Thymus (tissue), 11 donors: ENCODE results near the gene PAIP2. TPM values are rescaled to one million over a fixed set of nuclear protein-coding genes. Genes with fewer than 3 reads are reported as not detected.

Experiments used
- DNase-seq, 9 donors: peaks; one replicate each; pipeline ENCODE4 v3.0.0-alpha.2; 2013; ENCODE audit warnings: low spot score in 9 of 9, low read depth in 6 of 9, missing footprints in 1 of 9
- H3K27ac ChIP-seq, 2 donors: one replicate each; pipeline ENCODE4 v1.5.1; 2013; ENCODE audit warnings: control low read depth in 1 of 2, low read depth in 1 of 2, low read length in 1 of 2, mild to moderate bottlenecking in 1 of 2, moderate library complexity in 1 of 2
- H3K27me3 ChIP-seq, 2 donors: one replicate each; pipeline ENCODE4 v1.5.1; 2013; ENCODE audit warnings: low read length in 1 of 2; ENCODE audit not compliant: control insufficient read depth in 2 of 2, insufficient read depth in 1 of 2
- H3K36me3 ChIP-seq, 2 donors: one replicate each; pipeline ENCODE4 v1.5.1; 2013; ENCODE audit warnings: low read length in 1 of 2, mild to moderate bottlenecking in 1 of 2, moderate library complexity in 1 of 2; ENCODE audit not compliant: control insufficient read depth in 2 of 2, insufficient read depth in 2 of 2
- H3K4me1 ChIP-seq, 2 donors: one replicate each; pipeline ENCODE4 v1.5.1; 2013; ENCODE audit warnings: low read length in 2 of 2; ENCODE audit not compliant: control insufficient read depth in 2 of 2, insufficient read depth in 2 of 2
- H3K4me3 ChIP-seq, 2 donors: one replicate each; pipeline ENCODE4 v1.5.1; 2013; ENCODE audit warnings: low read length in 2 of 2, control low read depth in 1 of 2, mild to moderate bottlenecking in 1 of 2
- H3K9me3 ChIP-seq, 2 donors: one replicate each; pipeline ENCODE4 v1.5.1; 2013; ENCODE audit warnings: low read length in 1 of 2, mild to moderate bottlenecking in 1 of 2; ENCODE audit not compliant: control insufficient read depth in 2 of 2, insufficient read depth in 1 of 2
- WGBS: extraction: QIAGEN DNeasy Blood & Tissue Kit; methylation state at CpG from one replicate; pipeline ENCODE4 v1.1.7; 2013; 5-methylcytosine and 5-hydroxymethylcytosine counted together
- polyA plus RNA-seq: library from polyadenylated mRNA; stranded (reverse); fragments of 200-250 nt; gene quantifications from one replicate; pipeline ENCODE4 v1.2.3, GENCODE V29; 2013
- total RNA-seq: library from RNA; stranded (reverse); fragments of 120-200 nt; gene quantifications from one replicate; pipeline ENCODE4 v1.2.4, GENCODE V29; 2013
- donor health status: healthy.

Gene PAIP2
- total and polyA plus RNA-seq, 2 donors: 108 to 155 TPM

DNA sequence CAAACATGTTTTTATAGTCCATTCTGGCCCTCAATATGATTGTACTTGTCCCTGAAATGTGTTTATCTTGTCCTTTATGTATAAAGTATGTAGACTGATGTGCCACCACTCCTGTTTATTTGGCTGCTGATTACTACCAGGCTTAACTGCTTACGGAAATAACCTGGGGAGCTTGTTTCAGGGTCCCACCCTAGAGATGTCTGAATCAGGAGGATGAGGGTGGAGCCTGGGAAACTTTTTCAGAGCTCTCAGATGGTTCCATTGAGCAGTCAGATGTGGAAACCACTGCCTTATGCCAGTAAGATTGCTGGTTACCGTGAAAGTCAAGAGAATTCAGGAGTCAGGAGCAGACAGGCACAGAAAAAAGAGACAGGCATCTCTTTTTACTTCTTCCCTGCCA is 22.3 kb downstream of the PAIP2 start:
- no peaks in the 10 kb centered on the region for H3K9me3 ChIP-seq
- no peaks in the 10 kb centered on the region for H3K27me3 ChIP-seq
- H3K27ac ChIP-seq: no peak overlapping the region
- H3K4me1 ChIP-seq: no peaks in the 10 kb centered on the region
- H3K4me3 ChIP-seq: no peak overlapping the region
- peaks cover 51 to 67% of the 10 kb centered on the region in 2 donors for H3K36me3 ChIP-seq
- WGBS: 99% methylated on average over 2 of the region's 2 CpGs
- no peak for DNase-seq

DNA sequence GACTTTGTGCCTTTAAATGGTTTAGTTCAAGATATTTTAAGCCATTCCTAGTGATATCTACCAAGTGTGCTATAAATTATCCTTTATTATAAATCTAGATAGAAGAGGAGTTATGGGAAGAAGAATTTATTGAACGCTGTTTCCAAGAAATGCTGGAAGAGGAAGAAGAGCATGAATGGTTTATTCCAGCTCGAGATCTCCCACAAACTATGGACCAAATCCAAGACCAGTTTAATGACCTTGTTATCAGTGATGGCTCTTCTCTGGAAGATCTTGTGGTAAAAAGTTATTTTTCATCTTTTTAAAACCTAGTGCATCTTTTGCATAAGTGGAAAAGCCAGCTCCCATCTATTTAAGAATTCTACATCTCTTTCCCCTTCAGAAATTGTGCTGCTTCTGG is 22.8 kb downstream of the PAIP2 start:
- Histone ChIP-seq H3K36me3 (peaks cover 53 to 71% of the 10 kb centered on the region in 2 donors), H3K9me3 (no peaks in the 10 kb centered on the region), H3K4me1 (no peaks in the 10 kb centered on the region), H3K27ac (no peak overlapping the region), H3K4me3 (no peak overlapping the region), H3K27me3 (no peaks in the 10 kb centered on the region)
- no peak for DNase-seq
- over 99% methylated on average over 2 of the region's 2 CpGs for WGBS

DNA sequence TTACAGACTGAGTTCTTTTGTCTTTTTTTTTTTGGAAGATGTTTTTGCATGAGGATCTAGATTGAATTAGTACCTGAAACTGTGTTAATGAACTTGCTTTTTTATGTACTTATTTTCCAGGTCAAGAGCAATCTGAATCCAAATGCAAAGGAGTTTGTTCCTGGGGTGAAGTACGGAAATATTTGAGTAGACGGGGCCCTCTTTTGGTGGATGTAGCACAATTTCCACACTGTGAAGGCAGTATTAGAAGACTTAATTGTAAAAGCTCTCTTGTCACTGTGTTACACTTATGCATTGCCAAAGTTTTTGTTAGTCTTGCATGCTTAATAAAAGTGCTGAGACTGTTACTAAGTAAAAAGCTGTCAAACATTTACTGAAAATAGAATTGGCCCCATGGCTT is 27.0 kb downstream of the PAIP2 start:
- H3K27me3 ChIP-seq: no peaks in the 10 kb centered on the region
- H3K9me3 ChIP-seq: no peaks in the 10 kb centered on the region
- no peak overlapping the region for H3K27ac ChIP-seq
- no peaks in the 10 kb centered on the region for H3K4me1 ChIP-seq
- 93% methylated on average over 2 of the region's 2 CpGs for WGBS
- peak in 1 of 9 donors; percentile 35 for DNase-seq
- no peak overlapping the region for H3K4me3 ChIP-seq
- peaks cover 64 to 85% of the 10 kb centered on the region in 2 donors for H3K36me3 ChIP-seq

DNA sequence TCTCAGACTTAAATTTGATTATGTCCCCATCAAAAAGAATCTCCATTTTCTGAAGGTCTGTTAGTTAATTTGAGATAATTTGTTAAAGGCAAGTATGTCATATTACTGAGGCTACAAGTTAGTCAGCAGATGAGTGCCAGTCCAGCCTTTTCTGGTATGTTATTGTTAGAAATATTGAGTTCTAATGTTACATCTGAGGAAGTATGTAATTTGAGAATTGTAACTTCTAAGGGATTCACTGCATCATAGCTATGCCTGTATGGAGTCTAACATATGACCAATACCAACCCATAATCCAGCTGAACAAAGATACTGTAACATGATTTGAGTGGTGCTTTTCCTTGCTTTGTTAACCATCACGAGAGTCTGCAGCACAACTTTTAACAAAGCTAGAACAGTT is 27.5 kb downstream of the PAIP2 start:
- Histone ChIP-seq H3K4me3 (no peak overlapping the region), H3K36me3 (peaks cover 64 to 82% of the 10 kb centered on the region in 2 donors), H3K9me3 (no peaks in the 10 kb centered on the region), H3K4me1 (no peaks in the 10 kb centered on the region), H3K27me3 (no peaks in the 10 kb centered on the region), H3K27ac (no peak overlapping the region)
- WGBS: 93% methylated on average over 1 of the region's 1 CpG
- DNase-seq: no peak

DNA sequence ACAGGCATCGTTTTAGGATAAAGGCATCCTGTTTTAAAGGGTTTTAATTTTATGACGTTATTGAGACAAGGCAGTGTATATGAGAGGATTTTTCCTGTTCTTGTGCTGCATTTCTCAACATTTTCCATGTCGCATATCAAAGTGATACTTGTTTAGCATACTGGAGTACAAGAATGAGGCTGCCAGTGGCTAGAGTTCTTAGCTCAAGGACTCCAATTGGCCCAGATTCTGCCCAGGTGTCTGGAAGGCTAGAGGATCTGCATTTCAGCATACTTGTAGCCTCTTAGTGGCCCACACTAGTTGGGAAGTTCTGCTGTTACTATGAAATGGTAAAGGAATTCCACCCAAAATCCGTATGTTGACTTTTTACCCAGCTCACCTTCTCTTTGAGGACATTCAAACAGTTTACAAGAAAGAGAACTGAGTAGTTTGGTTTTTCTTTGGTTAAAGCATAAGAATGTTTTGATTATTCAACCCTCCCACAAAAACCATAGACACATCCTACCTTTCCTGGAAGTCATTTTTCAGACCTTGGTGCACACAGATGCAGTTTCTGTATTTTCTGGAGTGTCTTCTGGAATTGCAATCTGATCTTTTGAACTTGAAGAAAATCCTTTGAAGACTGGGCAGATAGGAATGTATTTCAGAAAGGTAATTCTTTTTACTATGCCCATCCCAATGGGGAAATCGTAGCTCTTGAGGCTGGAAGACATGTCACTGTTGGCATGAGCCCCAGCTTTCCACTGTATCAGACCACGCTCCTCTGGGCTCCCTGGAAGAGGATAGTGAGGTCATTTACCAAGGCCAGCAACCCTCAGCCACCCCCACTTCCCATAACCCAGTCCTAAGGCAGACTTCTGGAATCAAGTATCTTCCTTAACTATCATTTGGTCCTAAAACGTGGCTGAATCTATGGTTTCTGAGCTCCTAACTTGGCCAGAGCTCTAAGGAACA is 30.1 kb downstream of the PAIP2 start:
- Histone ChIP-seq H3K9me3 (no peaks in the 10 kb centered on the region), H3K4me1 (no peaks in the 10 kb centered on the region), H3K27me3 (no peaks in the 10 kb centered on the region), H3K4me3 (no peak overlapping the region), H3K27ac (peak overlapping the region in 1 of 2 donors; percentile 18), H3K36me3 (peaks cover 48 to 67% of the 10 kb centered on the region in 2 donors)
- no peak for DNase-seq
- 97% methylated on average over 7 of the region's 7 CpGs for WGBS

DNA sequence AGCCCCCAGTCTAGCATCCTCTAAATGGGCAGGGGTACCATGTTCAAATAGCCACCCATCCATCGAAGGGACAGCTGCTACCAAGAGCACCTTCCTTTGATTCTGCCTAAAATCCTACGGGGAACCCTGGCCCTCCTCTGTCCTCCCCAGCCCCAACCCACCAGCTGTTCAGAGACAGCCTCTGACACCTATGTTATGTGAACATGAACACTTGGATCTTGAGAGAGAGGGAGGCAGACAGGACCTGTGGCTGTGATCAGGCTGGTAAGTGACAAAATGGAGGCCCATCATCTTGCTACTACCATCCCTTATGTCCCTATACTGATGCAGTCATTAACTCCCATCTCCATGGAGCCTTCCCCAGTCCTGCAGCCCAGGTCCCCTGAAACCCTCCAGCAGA is 33.3 kb downstream of the PAIP2 start:
- Histone ChIP-seq H3K4me1 (no peaks in the 10 kb centered on the region), H3K4me3 (no peak overlapping the region), H3K9me3 (no peaks in the 10 kb centered on the region), H3K27me3 (no peaks in the 10 kb centered on the region), H3K36me3 (peaks cover 39 to 53% of the 10 kb centered on the region in 2 donors), H3K27ac (no peak overlapping the region)
- WGBS: 100% methylated on average over 2 of the region's 2 CpGs
- no peak for DNase-seq

DNA sequence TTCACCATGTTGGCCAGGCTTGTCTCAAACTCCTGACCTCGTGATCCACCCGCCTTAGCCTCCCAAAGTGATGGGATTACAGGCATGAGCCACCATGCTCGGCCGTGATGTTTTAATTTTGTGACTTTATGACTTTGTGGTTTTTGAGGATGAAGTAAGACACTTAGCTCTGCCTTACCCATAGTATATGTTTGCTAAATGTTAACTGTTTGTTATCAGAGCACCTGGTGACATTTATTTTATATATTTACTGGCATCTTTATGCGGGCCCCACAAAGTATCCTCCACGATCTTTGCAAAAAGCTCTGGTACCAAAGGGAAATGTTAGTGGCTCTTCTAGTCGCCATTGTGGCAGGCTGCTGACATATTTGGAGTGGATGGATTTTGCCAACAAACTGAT is 34.7 kb downstream of the PAIP2 start:
- Histone ChIP-seq H3K4me1 (no peaks in the 10 kb centered on the region), H3K9me3 (no peaks in the 10 kb centered on the region), H3K27me3 (no peaks in the 10 kb centered on the region), H3K4me3 (no peak overlapping the region), H3K36me3 (peaks cover 27 to 43% of the 10 kb centered on the region in 2 donors), H3K27ac (no peak overlapping the region)
- 97% methylated on average over 7 of the region's 7 CpGs for WGBS
- DNase-seq: no peak

DNA sequence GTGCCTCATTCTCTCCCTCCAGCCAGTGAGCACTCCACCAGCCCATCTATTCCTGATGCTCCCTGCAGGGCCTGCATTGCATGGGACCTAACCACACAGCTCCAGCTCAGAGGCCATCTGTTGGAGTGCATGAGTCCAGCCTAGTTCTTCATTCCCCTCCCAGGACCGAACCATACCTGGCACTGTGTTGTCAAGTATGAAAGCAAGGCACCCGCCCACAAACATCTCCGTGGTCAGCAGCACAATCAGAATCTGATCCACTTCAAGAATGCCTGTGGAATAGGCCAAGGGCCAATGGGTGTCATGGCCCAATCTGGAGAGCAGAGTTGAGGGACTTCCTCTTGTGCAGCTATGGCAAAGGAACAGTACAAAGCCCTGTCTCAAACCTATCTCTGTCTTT is 35.6 kb downstream of the PAIP2 start:
- H3K9me3 ChIP-seq: no peaks in the 10 kb centered on the region
- peaks cover 18 to 35% of the 10 kb centered on the region in 2 donors for H3K36me3 ChIP-seq
- no peak overlapping the region for H3K4me3 ChIP-seq
- no peak for DNase-seq
- WGBS: 98% methylated on average over 3 of the region's 3 CpGs
- H3K27me3 ChIP-seq: no peaks in the 10 kb centered on the region
- peaks cover 0 to under 1% of the 10 kb centered on the region in 2 donors for H3K4me1 ChIP-seq
- no peak overlapping the region for H3K27ac ChIP-seq

DNA sequence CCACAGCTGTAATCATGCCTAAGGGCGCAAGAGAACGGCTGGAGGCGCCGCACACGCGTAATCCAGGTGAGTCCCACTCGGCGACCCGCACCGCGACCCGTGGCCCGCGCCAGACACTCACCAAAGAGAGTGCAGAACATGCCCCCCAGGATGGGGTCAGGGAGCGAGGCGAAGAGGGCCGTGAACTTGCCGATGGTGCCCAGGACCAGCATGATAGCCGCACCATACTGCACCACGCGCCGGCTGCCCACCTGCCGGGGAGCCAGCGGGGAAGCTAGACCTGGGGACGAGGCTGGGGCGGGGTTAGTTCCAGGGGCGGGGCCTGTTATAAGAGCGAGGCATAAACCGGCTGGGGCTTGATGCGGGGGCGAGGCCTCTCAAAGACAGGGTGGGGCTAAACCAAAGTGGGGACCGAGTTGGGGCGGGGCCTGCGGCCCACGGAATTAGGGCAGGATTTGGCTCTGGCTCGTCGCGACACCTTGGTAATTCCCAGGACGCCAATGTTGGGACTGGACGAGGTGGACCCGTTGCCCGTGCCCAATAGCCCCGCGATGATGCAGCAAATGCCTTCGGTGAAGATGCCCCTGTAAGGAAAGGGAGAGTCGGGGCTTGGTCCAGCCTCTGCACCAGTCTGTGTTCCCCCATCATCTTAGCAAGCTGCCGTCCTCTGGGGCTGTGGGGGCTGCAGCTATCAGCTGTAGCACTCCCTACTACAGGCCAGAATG is 36.6 kb downstream of the PAIP2 start:
- Histone ChIP-seq H3K4me1 (peaks cover 0 to 10% of the 10 kb centered on the region in 2 donors), H3K36me3 (peaks cover 15 to 32% of the 10 kb centered on the region in 2 donors), H3K27me3 (no peaks in the 10 kb centered on the region), H3K4me3 (no peak overlapping the region), H3K27ac (no peak overlapping the region), H3K9me3 (no peaks in the 10 kb centered on the region)
- WGBS: 90% methylated on average over 47 of the region's 47 CpGs
- no peak for DNase-seq
